GM23248 (cell line): ENCODE data around the gene UBALD2. TPM values are rescaled to one million over a fixed set of nuclear protein-coding genes. Genes with fewer than 3 reads are reported as not detected.

ENCODE experiments used
- DNase-seq: peaks from one replicate; pipeline ENCODE4 v3.0.0-alpha.2; 2015
- H2AFZ ChIP-seq: fragments of 200-600 bp; sonication (generic); 2 replicates; pipeline ENCODE4 v1.6.1; 2016; ENCODE audit warnings: antibody characterized with exemption
- H3F3A ChIP-seq: fragments of 200-600 bp; sonication (generic); 2 replicates; pipeline ENCODE4 v1.6.1; 2016; ENCODE audit warnings: mild to moderate bottlenecking, antibody characterized with exemption, mixed run types; ENCODE audit not compliant: insufficient read depth
- H3K27ac ChIP-seq: fragments of 200-600 bp; sonication (generic); 2 replicates; pipeline ENCODE4 v1.5.1; 2016; ENCODE audit warnings: mild to moderate bottlenecking
- H3K27me3 ChIP-seq: fragments of 200-600 bp; sonication (generic); replicated peaks from 2 replicates; pipeline ENCODE4 v1.6.1; 2016; ENCODE audit warnings: mild to moderate bottlenecking; ENCODE audit not compliant: insufficient read depth
- H3K36me3 ChIP-seq: fragments of 200-600 bp; sonication (generic); 2 replicates; pipeline ENCODE4 v1.6.1; 2016; ENCODE audit warnings: low read depth, mild to moderate bottlenecking
- H3K4me1 ChIP-seq: fragments of 200-600 bp; sonication (generic); 2 replicates; pipeline ENCODE4 v1.6.1; 2016; ENCODE audit warnings: mild to moderate bottlenecking; ENCODE audit not compliant: insufficient read depth
- H3K4me2 ChIP-seq: fragments of 200-600 bp; sonication (generic); one replicate; pipeline ENCODE4 v1.6.1; 2016; ENCODE audit warnings: mild to moderate bottlenecking; ENCODE audit not compliant: unreplicated experiment
- H3K4me3 ChIP-seq: fragments of 200-600 bp; sonication (generic); 2 replicates; pipeline ENCODE4 v1.5.1; 2016; ENCODE audit warnings: mild to moderate bottlenecking
- H3K79me2 ChIP-seq: fragments of 200-600 bp; sonication (generic); 2 replicates; pipeline ENCODE4 v1.6.1; 2016; ENCODE audit warnings: mild to moderate bottlenecking; ENCODE audit not compliant: insufficient read depth
- H3K9ac ChIP-seq: fragments of 200-600 bp; sonication (generic); 2 replicates; pipeline ENCODE4 v1.6.1; 2016; ENCODE audit warnings: mild to moderate bottlenecking
- H3K9me2 ChIP-seq: fragments of 200-600 bp; sonication (generic); 2 replicates; pipeline ENCODE4 v1.6.1; 2016; ENCODE audit warnings: mixed run types, mild to moderate bottlenecking, moderate library complexity; ENCODE audit not compliant: insufficient read depth
- H3K9me3 ChIP-seq: fragments of 200-600 bp; sonication (generic); one replicate; pipeline ENCODE4 v1.6.1; 2017; ENCODE audit warnings: low read depth
- H4K20me1 ChIP-seq: fragments of 200-600 bp; sonication (generic); 2 replicates; pipeline ENCODE4 v1.6.0; 2016; ENCODE audit not compliant: insufficient read depth
- EZH2 ChIP-seq: fragments of 200-600 bp; sonication (generic); IDR thresholded peaks from 2 replicates; pipeline ENCODE4 v1.6.1; 2018; ENCODE audit warnings: antibody characterized with exemption, mild to moderate bottlenecking; ENCODE audit not compliant: insufficient read depth, poor library complexity, severe bottlenecking
- EZH2phosphoT487 ChIP-seq: fragments of 200-600 bp; sonication (generic); IDR thresholded peaks from 2 replicates; pipeline ENCODE4 v1.6.1; 2018; ENCODE audit warnings: antibody characterized with exemption, moderate library complexity, mild to moderate bottlenecking, low read depth; ENCODE audit not compliant: insufficient read depth
- WGBS, 2 experiments: methylation state at CpG; one replicate each; pipeline ENCODE4 v1.1.6; 2015 to 2017; ENCODE audit warnings: low lambda C conversion rate in 2 of 2, low coverage in 1 of 2; ENCODE audit errors: missing lambda C conversion rate in 2 of 2; 5-methylcytosine and 5-hydroxymethylcytosine counted together
- in situ Hi-C: fragments of 300-500 bp; cut with MboI; formaldehyde crosslinking; loops from 2 replicates; pipeline ENCODE4 v1.15.0; 2020
- polyA plus RNA-seq: library from polyadenylated mRNA; unstranded; fragments of >200 nt; fragmentation: Nextera tagmentation; extraction: Ambion mirVana; gene quantifications from 2 replicates; pipeline ENCODE4 v1.2.1, GENCODE V29; 2016
- total RNA-seq: library from RNA; depleted of rRNA; stranded (reverse); fragments of >200 nt; shearing (Covaris generic); gene quantifications from 2 replicates; pipeline ENCODE4 v1.2.3, GENCODE V29; 2014

The UBALD2 gene
- total and polyA plus RNA-seq, 2 experiments from 2014 or later: 0.56 to 6.4 TPM

GRCh38 chr17:76273445-76274111 lies 8.4 kb downstream of the UBALD2 start:
- in situ Hi-C loops: no loop called here
- Histone ChIP-seq H3K9ac (no peak overlapping the region), H3K9me2 (no peaks in the 10 kb centered on the region), H2AFZ (no peak overlapping the region), H3F3A (no peaks in the 10 kb centered on the region), H3K4me1 (peaks cover 9% of the 10 kb centered on the region), H4K20me1 (no peaks in the 10 kb centered on the region), H3K27me3 (no peaks in the 10 kb centered on the region), H3K9me3 (no peaks in the 10 kb centered on the region), H3K79me2 (peaks cover 14% of the 10 kb centered on the region), H3K27ac (no peak overlapping the region), H3K4me3 (no peak overlapping the region), H3K4me2 (no peak overlapping the region), H3K36me3 (no peaks in the 10 kb centered on the region)
- no peak for TF ChIP-seq EZH2
- WGBS, 2 experiments: 85 to 90% methylated on average over 25 to 26 of the region's 26 CpGs
- no peak for DNase-seq

- Histone ChIP-seq H3K4me2 (no peak overlapping the region), H3K79me2 (peaks cover 6% of the 10 kb centered on the region), H3K9me2 (no peaks in the 10 kb centered on the region), H3K36me3 (no peaks in the 10 kb centered on the region), H3K27me3 (no peaks in the 10 kb centered on the region), H3K9ac (no peak overlapping the region), H3K4me3 (no peak overlapping the region), H3K9me3 (no peaks in the 10 kb centered on the region), H3K4me1 (peaks cover 9% of the 10 kb centered on the region), H3F3A (no peaks in the 10 kb centered on the region), H4K20me1 (no peaks in the 10 kb centered on the region), H2AFZ (no peak overlapping the region), H3K27ac (no peak overlapping the region)
- in situ Hi-C loops: no loop called here
- TF ChIP-seq EZH2phosphoT487: no peak
- no peak for TF ChIP-seq EZH2
- DNase-seq: no peak
- 71 to 75% methylated on average over 19 to 21 of the region's 21 CpGs for WGBS, 2 experiments
These were observed 9.2 kb downstream of the UBALD2 start for GRCh38 chr17:76274112-76274956.

GRCh38 chr17:76275382-76276068 lies 10.4 kb downstream of the UBALD2 start:
- no peaks in the 10 kb centered on the region for H4K20me1 ChIP-seq
- 90 to 91% methylated on average over 20 to 22 of the region's 22 CpGs for WGBS, 2 experiments
- H3K36me3 ChIP-seq: no peaks in the 10 kb centered on the region
- H3K4me1 ChIP-seq: peaks cover 9% of the 10 kb centered on the region
- H3K4me2 ChIP-seq: no peak overlapping the region
- no peak overlapping the region for H3K27ac ChIP-seq
- H3K9me2 ChIP-seq: no peaks in the 10 kb centered on the region
- TF ChIP-seq EZH2phosphoT487: no peak
- TF ChIP-seq EZH2: no peak
- H3F3A ChIP-seq: no peaks in the 10 kb centered on the region
- no peak for DNase-seq
- H3K27me3 ChIP-seq: no peaks in the 10 kb centered on the region
- no peak overlapping the region for H3K4me3 ChIP-seq
- in situ Hi-C loops: loop anchor here (25.0 kb wide), 1 partner anchor 363 kb away; the partner anchor contains the start of gene MRPL38
- H2AFZ ChIP-seq: no peak overlapping the region
- H3K9ac ChIP-seq: no peak overlapping the region
- H3K9me3 ChIP-seq: no peaks in the 10 kb centered on the region
- H3K79me2 ChIP-seq: no peaks in the 10 kb centered on the region

- Histone ChIP-seq H3F3A (no peaks in the 10 kb centered on the region), H3K27ac (no peak overlapping the region), H3K4me2 (no peak overlapping the region), H3K27me3 (no peaks in the 10 kb centered on the region), H2AFZ (no peak overlapping the region), H3K9me3 (no peaks in the 10 kb centered on the region), H3K4me3 (no peak overlapping the region), H4K20me1 (no peaks in the 10 kb centered on the region), H3K9me2 (no peaks in the 10 kb centered on the region), H3K36me3 (no peaks in the 10 kb centered on the region), H3K79me2 (no peaks in the 10 kb centered on the region), H3K4me1 (peaks cover 9% of the 10 kb centered on the region), H3K9ac (no peak overlapping the region)
- in situ Hi-C loops: loop anchor here (25.0 kb wide), 1 partner anchor 364 kb away; the partner anchor contains the start of gene MRPL38
- no peak for TF ChIP-seq EZH2phosphoT487
- TF ChIP-seq EZH2: no peak
- no peak for DNase-seq
- WGBS, 2 experiments: 95 to 97% methylated on average over 8 to 11 of the region's 11 CpGs
These were observed 10.9 kb downstream of the UBALD2 start for GRCh38 chr17:76276069-76276431.
